H1 (cell line): ENCODE measurements around the gene NANOGP8. TPM values are rescaled to one million over a fixed set of nuclear protein-coding genes. Genes with fewer than 3 reads are reported as not detected.

Experiments used
- CTCF ChIA-PET: fragments of 300-600 bp; sonication (Branson Sonifier 250); formaldehyde crosslinking; loops from one replicate; lab custom pipeline; 2021; ENCODE audit not compliant: partially characterized antibody; lab: Charles Lee
- POLR2A ChIA-PET: fragments of 300-600 bp; sonication (Branson Sonifier 250); formaldehyde crosslinking; loops from one replicate; lab custom pipeline; 2021; ENCODE audit warnings: inconsistent platforms; ENCODE audit not compliant: partially characterized antibody; lab: Charles Lee
- DNase-seq, 2 experiments: peaks; one replicate each; pipeline versions ENCODE4 v3.0.0 to v3.0.0-alpha.2; 2010 to 2022; ENCODE audit warnings: low spot score in 2 of 2, low read depth in 1 of 2, mixed read lengths in 1 of 2
- FAIRE-seq: peaks from 2 replicates; lab custom pipeline; 2011; peaks lifted over from hg19 to GRCh38; lab: Jason Lieb, UNC
- H2AFZ ChIP-seq: 2 replicates; pipeline ENCODE4 v1.8.1; 2012; ENCODE audit warnings: low read length, inconsistent platforms
- H2AK5ac ChIP-seq: 2 replicates; pipeline ENCODE4 v1.6.1; 2013; ENCODE audit warnings: low read depth, low read length
- H2BK120ac ChIP-seq: replicated peaks from 2 replicates; pipeline ENCODE3; 2013; ENCODE audit warnings: low read depth, low read length, inconsistent platforms
- H2BK12ac ChIP-seq: 2 replicates; pipeline ENCODE4 v1.6.1; 2013; ENCODE audit warnings: low read depth, low read length
- H2BK15ac ChIP-seq: 2 replicates; pipeline ENCODE4 v1.6.1; 2013; ENCODE audit warnings: low read length
- H2BK20ac ChIP-seq: 2 replicates; pipeline ENCODE4 v1.6.1; 2013; ENCODE audit warnings: low read length
- H2BK5ac ChIP-seq: 2 replicates; pipeline ENCODE4 v1.6.1; 2013; ENCODE audit warnings: low read depth, low read length
- H3K14ac ChIP-seq: 2 replicates; pipeline ENCODE4 v1.6.1; 2013; ENCODE audit warnings: inconsistent platforms; ENCODE audit not compliant: insufficient read length
- H3K18ac ChIP-seq: 2 replicates; pipeline ENCODE4 v1.6.1; 2013; ENCODE audit warnings: low read length; ENCODE audit errors: extremely low read depth
- H3K23ac ChIP-seq: 2 replicates; pipeline ENCODE4 v1.6.1; 2013; ENCODE audit warnings: inconsistent platforms; ENCODE audit not compliant: insufficient read length
- H3K23me2 ChIP-seq: 2 replicates; pipeline ENCODE4 v1.6.1; 2013; ENCODE audit warnings: low read depth, low read length
- H3K27ac ChIP-seq: 2 replicates; pipeline ENCODE4 v1.6.1; 2011; ENCODE audit warnings: low read depth, low read length, inconsistent platforms
- H3K27me3 ChIP-seq, 4 experiments: replicated peaks in 1 of 4; 1 replicate in 1 of 4; 2 replicates in 3 of 4; pipeline versions ENCODE4 v1.6.1 to v1.8.1; 2011 to 2013; ENCODE audit warnings: low read length in 3 of 4, mild to moderate bottlenecking in 3 of 4, inconsistent platforms in 2 of 4, mixed read lengths in 2 of 4, moderate library complexity in 1 of 4; ENCODE audit not compliant: control insufficient read depth in 3 of 4, insufficient read depth in 3 of 4; ENCODE audit errors: extremely low read depth in 1 of 4
- H3K36me3 ChIP-seq, 4 experiments: 2 replicates each; pipeline versions ENCODE4 v1.6.1 to v1.8.1; 2011 to 2013; ENCODE audit warnings: mild to moderate bottlenecking in 4 of 4, low read length in 3 of 4, moderate library complexity in 2 of 4, control low read depth in 1 of 4, inconsistent platforms in 1 of 4; ENCODE audit not compliant: insufficient read depth in 4 of 4, control insufficient read depth in 2 of 4
- H3K4ac ChIP-seq: replicated peaks from 2 replicates; pipeline ENCODE3; 2013; ENCODE audit warnings: low read length, low read depth, mixed read lengths, inconsistent platforms; ENCODE audit not compliant: insufficient read length
- H3K4me1 ChIP-seq, 4 experiments: replicated peaks in 1 of 4; 1 replicate in 1 of 4; 2 replicates in 3 of 4; pipeline versions ENCODE4 v1.6.1 to v1.8.1; 2011 to 2013; ENCODE audit warnings: low read length in 3 of 4, inconsistent platforms in 2 of 4, mixed read lengths in 1 of 4; ENCODE audit not compliant: insufficient read depth in 4 of 4, control insufficient read depth in 3 of 4
- H3K4me2 ChIP-seq, 2 experiments: 2 replicates each; pipeline versions ENCODE4 v1.6.1 to v1.8.1; 2011 to 2013; ENCODE audit warnings: low read depth in 2 of 2, low read length in 2 of 2, control low read depth in 1 of 2, inconsistent platforms in 1 of 2, mild to moderate bottlenecking in 1 of 2; ENCODE audit not compliant: insufficient read depth in 1 of 2
- H3K4me3 ChIP-seq, 4 experiments: fragments of 200-600, 300-600 bp in 1 of 4; sonication (generic), shearing (Covaris generic), sonication (Bioruptor Twin) in 1 of 4; 2 replicates each; pipeline versions ENCODE4 v1.5.1 to v1.8.1; 2011 to 2016; ENCODE audit warnings: low read length in 4 of 4, low read depth in 3 of 4, control low read depth in 2 of 4, inconsistent platforms in 2 of 4, mild to moderate bottlenecking in 2 of 4, mixed read lengths in 1 of 4, moderate library complexity in 1 of 4; ENCODE audit not compliant: insufficient read depth in 2 of 4; ENCODE audit errors: extremely low read depth in 1 of 4
- H3K56ac ChIP-seq: replicated peaks from 2 replicates; pipeline ENCODE3; 2013; ENCODE audit warnings: low read depth, mild to moderate bottlenecking, mixed read lengths, low read length, inconsistent platforms; ENCODE audit not compliant: insufficient read length
- H3K79me1 ChIP-seq: 2 replicates; pipeline ENCODE4 v1.6.1; 2013; ENCODE audit warnings: low read depth, low read length, control low read depth
- H3K79me2 ChIP-seq, 2 experiments: 2 replicates each; pipeline versions ENCODE4 v1.6.1 to v1.8.1; 2012 to 2013; ENCODE audit warnings: low read length in 2 of 2, mild to moderate bottlenecking in 2 of 2, inconsistent platforms in 1 of 2; ENCODE audit not compliant: insufficient read depth in 2 of 2, control insufficient read depth in 1 of 2
- H3K9ac ChIP-seq, 4 experiments: replicated peaks in 1 of 4; 1 replicate in 1 of 4; 2 replicates in 3 of 4; pipeline versions ENCODE4 v1.6.1 to v1.8.1; 2011 to 2013; ENCODE audit warnings: low read depth in 3 of 4, low read length in 3 of 4, control low read depth in 2 of 4, mild to moderate bottlenecking in 2 of 4, moderate library complexity in 2 of 4, inconsistent platforms in 1 of 4; ENCODE audit errors: extremely low read depth in 1 of 4
- H3K9me3 ChIP-seq, 2 experiments: 2 replicates each; pipeline versions ENCODE4 v1.6.1 to v1.8.1; 2012 to 2013; ENCODE audit warnings: mild to moderate bottlenecking in 2 of 2, moderate library complexity in 2 of 2, control low read depth in 1 of 2, inconsistent platforms in 1 of 2, low read depth in 1 of 2, low read length in 1 of 2, mixed read lengths in 1 of 2; ENCODE audit not compliant: insufficient read depth in 2 of 2
- H4K20me1 ChIP-seq, 2 experiments: replicated peaks in 1 of 2; 2 replicates each; pipeline versions ENCODE3 to v1.8.1; 2011 to 2013; ENCODE audit warnings: inconsistent platforms in 2 of 2, low read length in 2 of 2, mild to moderate bottlenecking in 1 of 2; ENCODE audit not compliant: insufficient read depth in 2 of 2, control insufficient read depth in 1 of 2
- H4K5ac ChIP-seq: 2 replicates; pipeline ENCODE4 v1.6.1; 2013; ENCODE audit warnings: low read length, low read depth, mixed read lengths, inconsistent platforms; ENCODE audit not compliant: insufficient read length
- H4K8ac ChIP-seq: 2 replicates; pipeline ENCODE4 v1.8.0; 2013; ENCODE audit warnings: mild to moderate bottlenecking, moderate library complexity, low read length, inconsistent platforms; ENCODE audit not compliant: insufficient read depth; ENCODE audit errors: extremely low read depth
- H4K91ac ChIP-seq: replicated peaks from 2 replicates; pipeline ENCODE3; 2013; ENCODE audit warnings: low read length, mixed read lengths, inconsistent platforms; ENCODE audit not compliant: insufficient read length
- ASH2L ChIP-seq: fragments of 200-600, 300-600 bp; sonication (generic); IDR thresholded peaks from one replicate; pipeline ENCODE4 v1.7.1; 2017; ENCODE audit warnings: low read length
- ATF3 ChIP-seq: IDR thresholded peaks from 2 replicates; pipeline ENCODE4 v1.6.1; 2011; ENCODE audit warnings: low read depth, mild to moderate bottlenecking, low read length; ENCODE audit not compliant: insufficient read depth
- CEBPB ChIP-seq: IDR thresholded peaks from 2 replicates; pipeline ENCODE4 v1.6.1; 2012; ENCODE audit warnings: low read depth, low read length
- CREB1 ChIP-seq: IDR thresholded peaks from 2 replicates; pipeline ENCODE4 v1.6.1; 2012; ENCODE audit warnings: inconsistent platforms
- EP300 ChIP-seq, 2 experiments: IDR thresholded peaks; 1 replicate in 1 of 2; 2 replicates in 1 of 2; pipeline ENCODE4 v1.6.1; 2011 to 2012; ENCODE audit warnings: low read depth in 2 of 2, low read length in 2 of 2, mild to moderate bottlenecking in 2 of 2, borderline replicate concordance in 1 of 2, inconsistent platforms in 1 of 2, moderate library complexity in 1 of 2
- GABPA ChIP-seq: IDR thresholded peaks from 2 replicates; pipeline ENCODE4 v1.6.1; 2011; ENCODE audit warnings: mild to moderate bottlenecking, low read length, moderate library complexity, borderline replicate concordance; ENCODE audit not compliant: insufficient read depth
- GTF2F1 ChIP-seq: IDR thresholded peaks from 2 replicates; pipeline ENCODE4 v1.6.1; 2012; ENCODE audit warnings: low read depth, low read length, improper control_type of control experiment, borderline replicate concordance
- HDAC2 ChIP-seq, 2 experiments: fragments of 300-600 bp in 1 of 2; sonication (generic) in 1 of 2; IDR thresholded peaks; 2 replicates each; pipeline ENCODE4 v1.6.1; 2011 to 2012; ENCODE audit warnings: low read depth in 2 of 2, low read length in 2 of 2, mild to moderate bottlenecking in 2 of 2, moderate library complexity in 2 of 2, borderline replicate concordance in 1 of 2, inconsistent platforms in 1 of 2
- KDM1A ChIP-seq: fragments of 200-600, 300-600 bp; sonication (generic); IDR thresholded peaks from 2 replicates; pipeline ENCODE4 v1.7.1; 2016; ENCODE audit warnings: mild to moderate bottlenecking, low read length, borderline replicate concordance
- POLR2AphosphoS5 ChIP-seq: IDR thresholded peaks from 2 replicates; pipeline ENCODE4 v1.6.1; 2011; ENCODE audit warnings: low read depth, low read length
- POU5F1 ChIP-seq: IDR thresholded peaks from 2 replicates; pipeline ENCODE4 v1.6.1; 2011; ENCODE audit warnings: low read depth, mild to moderate bottlenecking, low read length, moderate library complexity
- RFX5 ChIP-seq: IDR thresholded peaks from 2 replicates; pipeline ENCODE4 v1.6.1; 2011; ENCODE audit warnings: low read depth, low read length, improper control_type of control experiment, borderline replicate concordance
- SP1 ChIP-seq: IDR thresholded peaks from 2 replicates; pipeline ENCODE4 v1.6.1; 2011; ENCODE audit warnings: low read depth, low read length
- SP2 ChIP-seq: IDR thresholded peaks from 2 replicates; pipeline ENCODE4 v1.6.1; 2012; ENCODE audit warnings: mild to moderate bottlenecking, low read length, inconsistent platforms
- TAF1 ChIP-seq: IDR thresholded peaks from 2 replicates; pipeline ENCODE4 v1.6.1; 2011; ENCODE audit warnings: mild to moderate bottlenecking, low read depth, low read length
- WGBS, 2 experiments: shearing (Covaris generic) in 1 of 2; methylation state at CpG; one replicate each; pipeline versions ENCODE4 v1.1.6 to v1.1.7; 2013 to 2015; ENCODE audit warnings: low lambda C conversion rate in 2 of 2, mixed read lengths in 2 of 2, inconsistent platforms in 1 of 2, low coverage in 1 of 2, missing lambda C conversion rate in 1 of 2; ENCODE audit not compliant: insufficient replicate concordance in 2 of 2, insufficient coverage in 1 of 2, insufficient read length in 1 of 2; ENCODE audit errors: extremely low coverage in 1 of 2, missing lambda C conversion rate in 1 of 2; 5-methylcytosine and 5-hydroxymethylcytosine counted together
- polyA plus RNA-seq, 7 experiments: library from polyadenylated mRNA; depleted of rRNA in 3 of 7; stranded (reverse) in 5 of 7; unstranded in 2 of 7; fragments of >200 nt in 5 of 7; fragments of 200-250 nt in 2 of 7; gene quantifications; 1 replicate in 5 of 7; 2 replicates in 1 of 7; 4 replicates in 1 of 7; pipeline versions ENCODE4 v1.2.1 to v1.2.3, GENCODE V29; 2011 to 2013; ENCODE audit warnings: missing spikeins in 2 of 7, mixed read lengths in 2 of 7
- total RNA-seq: library from RNA; stranded (reverse); fragmentation: NEBNext Ultra II Directional; extraction: Animal tissue kit (Norgen Biotek cat#: 25700); gene quantifications from 2 replicates; pipeline ENCODE4 v1.2.1, GENCODE V29; 2021

The NANOGP8 gene
- total and polyA plus RNA-seq, 2 of the 8 experiments (the other 6 are each of a cell fraction or from before 2014, with no cell fraction given), result 23.3 to 40.6 TPM

GRCh38 chr15:35107561-35107960 is 22.5 kb upstream of the NANOGP8 start:
- H2BK5ac ChIP-seq, result no peak overlapping the region
- no peak overlapping the region for H3K27ac ChIP-seq
- FAIRE-seq (no peak), DNase-seq (no peak)
- H3K4me3 ChIP-seq, result no peak overlapping the region
- no peak overlapping the region for H2BK15ac ChIP-seq
- ChIA-PET CTCF (interaction anchor here (0.6 to 1.7 kb wide), 4 partner anchors 8 to 337 kb away, joined by 3 to 9 read pairs (median 3); no protein-coding TSS in a partner anchor), POLR2A (interaction anchor here (1.0 kb wide), 1 partner anchor 152 kb away, joined by 3 read pairs; no protein-coding TSS in a partner anchor)
- no peak overlapping the region for H3K18ac ChIP-seq
- H3K23me2 ChIP-seq, result no peaks in the 10 kb centered on the region
- H3K79me2 ChIP-seq, result no peaks in the 10 kb centered on the region
- H3K36me3 ChIP-seq, result no peaks in the 10 kb centered on the region
- no peak overlapping the region for H3K9ac ChIP-seq
- no peaks in the 10 kb centered on the region for H3K27me3 ChIP-seq
- no peaks in the 10 kb centered on the region for H4K20me1 ChIP-seq
- H4K91ac ChIP-seq, result no peak overlapping the region
- H2BK12ac ChIP-seq, result no peak overlapping the region
- no peaks in the 10 kb centered on the region for H3K79me1 ChIP-seq
- H4K8ac ChIP-seq, result no peak overlapping the region
- H2BK20ac ChIP-seq, result no peak overlapping the region
- H3K56ac ChIP-seq, result no peak overlapping the region
- H3K4me1 ChIP-seq, result no peaks in the 10 kb centered on the region
- no peak overlapping the region for H3K14ac ChIP-seq
- no peaks in the 10 kb centered on the region for H3K9me3 ChIP-seq
- H3K4ac ChIP-seq, result no peak overlapping the region
- H4K5ac ChIP-seq, result no peak overlapping the region
- H2AFZ ChIP-seq, result no peak overlapping the region
- no peak overlapping the region for H3K4me2 ChIP-seq
- no peak overlapping the region for H2AK5ac ChIP-seq
- 93% methylated on average over 5 of the region's 5 CpGs; no CpG with 5 or more reads in 1 of the 2 experiments for WGBS, 2 experiments
- no peak overlapping the region for H3K23ac ChIP-seq
- H2BK120ac ChIP-seq, result no peak overlapping the region
- TF ChIP-seq EP300 (IDR thresholded peaks at IDR 0.05; ENCODE audit: borderline replicate concordance in 1 of 2, low read depth in 2 of 2, low read length in 2 of 2), result no peak
- no peak for TF ChIP-seq ASH2L
- TF ChIP-seq POLR2AphosphoS5, result no peak
- no peak for TF ChIP-seq KDM1A
- no peak for TF ChIP-seq HDAC2 (IDR thresholded peaks at IDR 0.05; ENCODE audit: borderline replicate concordance in 1 of 2, low read depth in 2 of 2, low read length in 2 of 2)
- TF ChIP-seq RFX5, result no peak
- TF ChIP-seq SP2, result no peak
- TF ChIP-seq SP1, result no peak
- TF ChIP-seq GABPA, result no peak
- TF ChIP-seq POU5F1, result no peak
- no peak for TF ChIP-seq ATF3
- no peak for TF ChIP-seq TAF1
- TF ChIP-seq GTF2F1, result no peak
- TF ChIP-seq CREB1, result no peak
- no peak for TF ChIP-seq CEBPB
